Measurements from ENCODE around the gene GABARAPL2. TPM values are rescaled to one million over a fixed set of nuclear protein-coding genes. Genes with fewer than 3 reads are reported as not detected.
"Not testable (repeated sequence)": the region's sequence is repeated elsewhere in the genome, so short reads cannot be mapped to it uniquely, and the experiment has no call there.

GABARAPL2 gene
- polyA plus RNA-seq, 1 donor: 170 TPM

DNA sequence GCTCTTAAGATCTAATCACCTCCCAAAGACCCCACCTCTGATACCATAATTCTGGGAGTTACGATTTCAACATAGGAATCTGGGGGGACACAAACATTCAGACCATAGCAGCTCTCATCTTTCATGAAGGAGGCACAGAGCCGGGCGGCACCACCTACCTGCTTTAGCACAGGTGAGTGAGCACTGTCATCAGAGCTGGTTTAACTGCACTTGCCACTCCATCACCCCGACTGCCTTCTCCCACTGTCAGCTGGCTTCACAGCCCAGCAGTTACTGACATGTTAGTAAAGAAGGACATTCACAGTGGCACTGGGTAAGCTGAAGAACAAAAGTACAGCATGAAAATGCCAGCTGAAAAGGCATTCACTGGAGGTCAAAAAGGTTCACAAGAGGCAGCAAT is 22.5 kb downstream of the GABARAPL2 start:
- no peak for DNase-seq

DNA sequence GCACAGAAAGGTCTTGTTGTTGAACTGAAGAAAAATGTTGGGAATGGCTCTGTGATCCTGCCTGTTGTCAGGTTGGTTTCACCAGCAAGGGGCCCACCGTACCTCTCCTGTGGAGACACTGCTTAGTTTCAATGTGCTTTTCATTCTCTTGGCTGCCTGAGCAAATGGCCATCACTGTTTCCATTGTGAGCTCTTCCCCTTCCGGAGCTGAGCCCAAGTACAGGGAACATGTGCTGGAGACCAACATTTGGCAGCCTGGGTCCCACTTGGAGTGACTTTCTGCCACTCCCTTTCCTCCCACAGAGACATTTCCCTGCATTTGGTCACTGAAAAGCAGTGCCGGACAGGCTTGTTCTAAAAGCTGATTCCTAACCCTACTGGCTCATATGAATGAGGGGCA is 23.1 kb downstream of the GABARAPL2 start:
- DNase-seq: no peak

DNA sequence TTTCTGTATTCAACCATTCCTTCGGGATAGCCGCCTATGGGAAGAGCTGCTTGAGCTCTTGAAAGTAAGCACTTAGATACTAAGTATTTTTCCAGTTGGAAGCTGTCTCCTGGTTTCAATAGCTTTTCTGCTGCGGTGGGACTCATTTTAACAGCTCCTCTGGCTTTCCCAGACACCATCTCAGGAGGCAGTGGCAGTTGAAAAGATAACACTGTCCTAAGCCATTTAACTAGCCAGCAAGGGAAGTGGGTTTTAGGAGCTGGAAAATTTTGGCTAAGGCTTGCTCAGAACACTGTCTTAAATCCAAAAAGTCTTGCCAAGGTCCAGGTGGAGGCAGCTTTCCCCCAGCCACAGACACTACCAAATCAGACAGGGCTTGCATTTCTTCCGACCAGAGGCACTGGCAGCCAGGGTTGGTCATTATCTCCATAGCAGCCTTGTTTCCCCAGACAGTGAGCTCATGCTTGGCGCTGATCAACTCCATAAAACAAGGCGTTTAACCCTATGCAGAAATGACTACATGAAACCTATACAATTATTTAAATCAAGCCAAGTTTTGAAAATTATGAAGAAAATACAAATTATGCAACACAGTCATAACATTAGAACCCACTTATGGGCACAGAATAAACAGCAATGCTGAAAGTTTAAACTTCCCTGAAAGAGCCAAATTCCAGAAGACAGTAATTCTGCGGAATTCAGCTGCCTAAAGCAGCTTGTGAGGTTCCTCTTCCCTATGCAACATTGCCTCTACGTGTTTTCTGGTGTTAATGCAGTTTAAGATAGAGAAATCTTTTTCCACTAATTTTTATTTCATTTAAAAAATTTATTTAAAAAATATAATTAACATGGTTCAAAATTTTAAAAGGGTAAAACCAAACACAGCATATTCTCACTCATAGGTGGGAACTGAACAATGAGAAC is 25.0 kb downstream of the GABARAPL2 start:
- no peak for DNase-seq

DNA sequence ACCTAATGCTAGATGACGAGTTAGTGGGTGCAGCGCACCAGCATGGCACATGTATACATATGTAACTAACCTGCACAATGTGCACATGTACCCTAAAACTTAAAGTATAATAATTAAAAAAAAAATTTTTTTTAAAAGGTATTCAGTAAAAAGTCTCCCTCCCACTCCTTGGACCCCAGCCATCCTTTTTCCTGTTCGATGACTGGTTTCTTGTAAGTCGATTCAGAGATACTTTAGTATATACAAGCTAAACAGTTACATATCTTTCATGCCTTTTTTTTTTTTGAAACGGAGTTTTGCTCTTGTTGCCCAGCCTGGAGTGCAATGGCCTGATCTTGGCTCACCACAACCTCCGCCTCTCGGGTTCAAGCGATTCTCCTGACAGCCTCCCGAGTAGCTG is 25.7 kb downstream of the GABARAPL2 start:
- not testable (repeated sequence) for DNase-seq

DNA sequence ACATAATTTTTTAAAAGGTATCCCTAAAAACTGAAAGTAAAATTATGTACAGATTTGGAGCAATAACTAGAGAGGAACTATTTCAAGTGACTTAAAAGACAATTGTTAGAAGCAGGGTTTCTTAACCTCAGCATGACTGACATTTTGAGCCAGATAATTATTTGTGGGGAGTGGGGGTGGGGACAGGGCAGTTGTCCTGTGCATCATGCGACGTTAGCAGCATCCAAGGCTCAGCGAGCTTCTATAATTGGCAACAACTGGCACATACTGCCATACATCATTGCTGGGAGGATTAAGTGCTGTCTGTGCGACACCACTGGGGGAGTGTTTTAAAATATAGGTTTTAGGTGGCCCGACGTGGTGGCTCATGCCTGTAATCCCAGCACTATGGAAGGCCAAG is 27.1 kb downstream of the GABARAPL2 start:
- no peak for DNase-seq

DNA sequence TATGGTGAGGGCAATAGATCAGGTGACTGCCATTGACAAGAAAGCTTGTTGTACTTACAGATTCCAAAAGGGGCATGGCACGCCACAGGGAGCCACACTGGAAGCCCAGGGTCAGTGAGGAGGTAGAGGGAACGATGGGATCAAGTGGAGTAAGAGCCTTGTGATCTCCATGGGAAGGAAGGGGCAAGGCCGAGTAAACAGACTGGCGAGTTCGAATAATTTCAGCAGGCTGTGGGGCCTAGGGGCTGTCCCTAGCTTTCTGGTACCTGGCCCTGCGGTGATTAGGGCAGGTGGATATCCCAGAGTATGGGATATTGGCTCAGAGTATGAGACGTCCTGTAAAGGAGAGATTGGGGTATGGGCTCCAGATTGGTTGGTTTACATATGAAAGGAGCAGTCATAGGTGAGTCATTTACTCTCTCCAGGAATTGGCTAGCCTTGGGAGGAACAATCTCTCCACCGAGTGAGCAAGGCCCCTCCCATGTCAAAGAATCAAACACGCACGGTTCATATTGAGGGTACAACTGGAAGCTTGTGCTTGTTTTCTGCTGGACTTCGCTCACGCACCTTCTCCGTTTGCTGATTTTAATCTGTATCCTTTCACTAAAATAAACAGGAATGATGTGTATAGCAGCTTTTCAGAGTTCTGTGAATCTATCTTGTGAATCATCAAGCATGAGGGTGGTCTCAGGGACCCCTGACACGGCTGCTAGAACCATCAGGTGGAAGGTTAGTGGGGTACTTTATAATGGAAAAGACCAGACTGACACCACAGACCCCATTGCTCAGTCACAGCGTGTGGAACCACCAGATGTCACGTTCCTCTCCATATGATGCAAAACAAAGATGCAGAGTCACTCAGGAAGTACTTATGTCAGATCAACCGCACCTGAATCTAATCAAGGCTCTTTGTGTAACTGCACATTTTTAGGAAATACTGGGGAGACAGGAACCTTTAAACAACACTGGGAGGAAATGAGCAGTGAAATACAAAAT is 27.9 kb downstream of the GABARAPL2 start:
- DNase-seq: no peak

DNA sequence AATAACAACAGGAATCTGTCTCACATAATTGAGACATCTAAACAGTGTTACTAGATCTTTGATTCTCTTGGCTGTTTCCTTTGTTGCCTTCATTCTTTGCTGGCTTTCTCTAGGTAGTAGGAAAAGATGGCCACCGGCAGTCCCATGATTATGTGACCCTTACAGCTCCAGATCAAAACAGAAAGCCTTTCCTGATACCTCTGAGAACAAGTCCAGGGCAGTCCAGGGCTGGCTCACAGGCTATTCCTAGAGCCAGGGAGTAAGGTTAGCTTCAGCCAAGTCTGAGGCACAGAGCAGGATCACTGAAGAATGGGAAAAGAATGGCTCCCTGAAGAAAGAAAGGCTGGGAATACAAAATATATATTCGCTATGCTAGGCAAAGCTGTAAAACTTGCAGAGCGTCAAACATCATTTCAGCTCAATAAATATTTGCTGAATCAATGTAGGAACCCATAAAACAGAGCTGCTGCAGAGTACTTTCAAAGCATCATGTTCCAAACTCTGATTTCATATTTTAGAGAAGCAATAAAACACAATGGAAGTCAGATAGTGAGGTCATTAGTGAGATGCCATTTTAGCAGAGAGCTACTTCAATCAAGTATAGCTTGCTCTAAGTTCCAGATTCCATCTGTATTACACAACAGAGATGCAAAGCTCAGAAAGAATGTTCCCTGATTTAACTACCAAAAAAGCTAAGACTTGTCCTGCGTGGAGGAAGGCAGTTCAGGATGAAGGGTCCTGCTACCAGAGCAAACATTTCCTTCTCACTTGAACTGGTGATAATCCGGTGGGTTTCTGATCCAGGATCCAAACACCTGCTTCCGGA is 33.5 kb downstream of the GABARAPL2 start:
- no peak for DNase-seq

DNA sequence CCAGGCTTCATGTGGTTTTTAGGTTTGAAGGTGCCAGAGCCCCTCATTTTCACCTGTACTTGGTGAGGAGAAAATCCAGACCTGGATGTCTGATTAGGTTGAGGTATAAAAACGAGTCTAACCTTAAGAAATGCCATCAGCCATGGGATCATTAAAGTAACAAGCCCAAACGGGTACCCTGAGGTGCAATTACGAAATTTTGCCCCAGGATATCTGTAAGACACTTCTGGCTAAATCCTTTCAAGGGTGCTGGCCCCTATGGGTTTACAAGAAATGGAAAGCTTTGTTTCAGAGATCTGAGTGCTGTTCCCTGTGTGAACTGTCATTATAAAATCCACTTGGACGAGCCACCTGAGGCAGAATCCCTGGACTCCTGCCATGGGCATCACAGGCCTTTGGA is 37.1 kb downstream of the GABARAPL2 start:
- no peak for DNase-seq

DNA sequence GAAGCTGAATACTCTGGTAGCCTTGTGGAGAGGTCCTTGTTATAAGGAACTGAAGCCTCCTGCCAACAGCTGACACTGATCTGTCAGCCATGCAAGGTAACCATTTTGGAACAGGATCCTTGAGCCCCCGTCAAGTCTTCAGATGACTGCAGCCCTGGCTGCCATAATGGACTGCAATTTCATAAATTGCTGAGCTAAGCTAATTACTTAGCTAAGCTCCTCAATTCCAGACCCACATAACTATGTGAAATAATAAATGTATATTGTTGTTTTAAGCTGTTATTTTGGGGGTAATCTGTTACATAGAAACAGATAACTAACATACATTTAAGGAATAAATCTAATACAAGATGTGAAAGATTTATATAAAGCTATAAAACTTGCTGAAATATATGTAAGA is 40.3 kb downstream of the GABARAPL2 start:
- no peak for DNase-seq

DNA sequence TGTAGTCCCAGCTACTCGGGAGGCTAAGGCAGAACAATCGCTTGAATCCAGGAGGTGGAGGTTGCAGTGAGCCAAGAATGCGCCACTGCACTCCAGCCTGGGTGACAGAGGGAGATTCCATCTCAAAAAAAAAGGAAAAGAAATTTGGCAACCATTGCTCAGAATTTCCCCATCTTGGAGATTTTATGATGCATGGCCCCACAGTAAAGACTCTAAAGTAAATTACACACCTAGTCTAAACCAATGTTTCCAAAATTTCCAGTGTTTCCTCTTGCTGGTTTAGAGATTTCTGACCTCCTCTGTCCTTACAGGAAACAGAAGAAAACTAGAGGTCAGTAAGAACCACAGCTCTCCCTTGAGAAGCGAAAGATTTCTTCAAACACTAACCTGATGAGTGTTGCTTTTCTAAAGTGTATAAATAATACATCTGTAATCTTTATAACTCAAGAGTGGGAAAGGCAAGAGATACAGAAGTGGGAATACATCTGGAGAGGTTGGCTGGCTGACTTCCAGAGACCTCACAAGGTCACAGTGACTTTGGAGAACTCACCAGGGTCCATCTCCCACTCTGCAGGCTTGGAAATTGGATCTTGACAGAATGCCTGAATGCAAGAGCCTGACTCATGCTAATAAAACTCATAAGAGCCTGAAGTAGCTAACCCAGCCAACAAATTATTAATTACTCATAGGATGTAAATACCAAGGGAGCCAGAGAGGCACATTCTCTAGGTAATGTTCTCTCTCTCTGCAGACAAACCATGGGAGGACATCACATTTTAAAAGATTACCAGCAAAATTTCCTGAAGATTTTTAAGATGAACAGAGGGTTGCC is 48.1 kb downstream of the GABARAPL2 start:
- no peak for DNase-seq

DNA sequence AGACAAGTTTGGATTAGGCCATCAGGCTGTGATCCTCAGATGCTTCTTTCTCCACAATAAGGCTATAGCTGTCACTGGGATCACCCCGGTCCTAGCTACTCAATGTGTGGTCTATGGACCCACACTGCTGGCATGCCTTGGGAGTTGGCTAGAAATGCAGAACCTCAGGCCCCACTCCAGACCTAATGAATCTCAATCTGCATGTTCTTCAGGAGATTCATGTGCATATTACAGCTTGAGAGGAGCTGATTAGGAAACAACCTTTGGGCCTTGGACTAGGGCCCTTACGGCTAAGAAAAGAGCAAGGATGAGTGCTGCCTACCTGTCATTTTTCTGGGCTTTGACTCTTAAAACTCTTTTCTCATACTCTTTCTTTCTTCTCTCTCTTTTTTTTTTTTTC is 49.4 kb downstream of the GABARAPL2 start:
- no peak for DNase-seq

DNA sequence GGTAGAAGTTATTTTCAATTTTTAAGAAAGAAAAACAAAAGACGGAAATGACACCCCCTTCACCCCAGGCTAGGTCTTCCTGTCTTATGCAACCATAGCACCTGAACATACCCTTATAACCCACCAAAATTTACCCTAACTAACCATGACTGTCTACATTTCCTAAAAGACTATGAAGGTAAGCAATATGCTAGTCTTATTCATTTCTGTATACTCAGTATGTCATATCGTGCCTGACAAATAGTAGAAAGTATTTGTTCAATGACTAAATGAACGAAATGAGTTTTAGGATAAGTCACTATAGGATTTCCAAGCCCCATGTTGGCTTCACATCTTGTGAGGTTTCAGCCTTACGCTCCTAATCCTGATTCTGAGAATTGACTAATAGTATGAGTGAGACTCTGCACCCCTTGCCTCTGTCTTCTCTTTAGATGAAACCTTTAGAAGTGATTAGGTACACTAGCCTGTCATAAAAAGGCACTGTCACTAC is 50.4 kb downstream of the GABARAPL2 start:
- no peak for DNase-seq

DNA sequence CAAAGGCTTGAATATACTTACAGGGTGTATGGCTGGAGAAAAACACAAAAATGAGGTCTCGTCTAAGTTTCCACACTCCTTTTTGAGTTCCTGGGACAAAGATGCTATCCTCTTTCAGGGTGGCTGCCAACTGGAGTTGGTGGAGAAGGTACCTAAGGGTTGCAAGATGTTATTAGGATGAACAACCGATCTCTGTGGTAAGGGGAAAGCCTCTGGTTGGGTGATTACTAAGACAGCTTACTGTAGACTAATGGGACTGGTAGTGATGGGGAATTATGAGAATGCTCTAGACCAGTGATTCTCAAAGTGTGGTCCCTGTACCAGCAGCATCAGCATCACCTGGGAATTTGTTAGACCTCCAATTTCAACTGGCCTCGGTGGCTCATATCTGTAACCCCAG is 50.9 kb downstream of the GABARAPL2 start:
- no peak for DNase-seq

DNA sequence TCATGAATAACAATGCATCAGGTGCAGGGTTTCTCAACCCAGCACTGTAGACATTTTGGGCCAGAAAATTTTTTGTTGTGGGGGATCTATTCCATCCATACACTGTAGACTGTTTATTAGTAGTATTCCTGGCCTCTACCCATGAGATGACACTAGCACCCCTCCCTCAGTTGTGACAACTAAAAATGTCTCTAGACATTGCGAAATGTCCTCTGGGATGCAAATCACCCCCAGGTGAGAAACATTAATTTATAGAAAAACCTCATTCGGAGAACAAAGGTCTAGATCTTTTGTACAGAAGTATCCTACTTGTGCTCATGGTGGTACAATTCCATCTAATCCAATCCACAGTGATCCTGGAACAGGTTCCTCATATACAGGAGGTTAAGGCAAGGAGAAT is 52.6 kb downstream of the GABARAPL2 start:
- no peak for DNase-seq

DNA sequence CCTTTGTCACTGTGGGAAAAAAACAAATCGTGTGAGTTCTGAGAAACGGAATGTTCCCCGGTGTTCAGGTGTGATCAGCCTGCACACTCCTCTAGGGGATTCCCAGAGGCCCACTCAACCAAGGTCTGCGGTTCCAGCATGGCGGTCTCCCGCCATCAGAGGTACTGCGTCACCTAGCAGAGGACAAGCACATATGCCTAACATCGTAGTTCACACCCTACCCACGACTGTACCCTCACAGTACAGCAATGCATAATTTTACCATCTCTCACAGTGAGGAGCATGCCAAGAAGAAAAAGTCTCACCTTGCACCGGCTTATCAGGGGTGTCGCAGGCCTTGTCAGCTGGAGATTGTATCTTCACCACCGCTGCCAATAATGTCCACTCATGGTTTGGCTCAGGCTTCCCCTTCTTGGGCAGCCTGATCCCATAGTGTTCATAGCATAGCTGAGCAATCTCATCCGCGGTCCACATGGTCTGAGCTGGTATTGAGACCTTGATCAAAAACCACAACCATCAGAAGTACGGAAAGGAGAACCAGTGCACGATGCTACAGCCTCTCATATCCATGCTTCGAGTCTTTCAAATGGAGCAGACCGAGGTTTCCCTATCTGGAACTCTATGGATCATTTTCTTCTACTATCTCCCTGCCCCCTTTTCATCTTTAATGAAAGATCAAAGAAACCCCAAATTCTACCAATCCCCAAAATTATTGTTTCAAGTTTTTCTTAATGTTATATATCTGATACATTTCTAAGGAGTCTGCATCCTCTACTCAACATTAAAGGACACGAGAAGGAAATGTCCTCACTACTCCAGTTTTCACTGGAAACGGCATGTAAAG is 54.4 kb downstream of the GABARAPL2 start:
- no peak for DNase-seq

DNA sequence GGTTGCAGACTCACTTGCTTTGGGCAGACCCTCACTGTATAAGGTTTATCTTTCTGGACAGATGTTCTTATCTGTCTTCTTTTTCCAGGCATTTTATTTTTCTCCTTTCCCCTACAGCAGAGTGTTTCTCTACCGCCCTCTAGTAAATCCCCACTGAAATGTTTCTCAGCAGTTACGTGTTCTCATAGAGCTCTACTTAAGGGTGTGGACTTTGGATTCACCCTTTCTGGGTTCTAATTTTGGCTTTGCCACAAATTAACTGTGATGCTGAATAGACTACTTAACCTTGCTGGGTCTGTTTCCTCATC is 54.9 kb downstream of the GABARAPL2 start:
- peak; percentile 18 for DNase-seq

DNA sequence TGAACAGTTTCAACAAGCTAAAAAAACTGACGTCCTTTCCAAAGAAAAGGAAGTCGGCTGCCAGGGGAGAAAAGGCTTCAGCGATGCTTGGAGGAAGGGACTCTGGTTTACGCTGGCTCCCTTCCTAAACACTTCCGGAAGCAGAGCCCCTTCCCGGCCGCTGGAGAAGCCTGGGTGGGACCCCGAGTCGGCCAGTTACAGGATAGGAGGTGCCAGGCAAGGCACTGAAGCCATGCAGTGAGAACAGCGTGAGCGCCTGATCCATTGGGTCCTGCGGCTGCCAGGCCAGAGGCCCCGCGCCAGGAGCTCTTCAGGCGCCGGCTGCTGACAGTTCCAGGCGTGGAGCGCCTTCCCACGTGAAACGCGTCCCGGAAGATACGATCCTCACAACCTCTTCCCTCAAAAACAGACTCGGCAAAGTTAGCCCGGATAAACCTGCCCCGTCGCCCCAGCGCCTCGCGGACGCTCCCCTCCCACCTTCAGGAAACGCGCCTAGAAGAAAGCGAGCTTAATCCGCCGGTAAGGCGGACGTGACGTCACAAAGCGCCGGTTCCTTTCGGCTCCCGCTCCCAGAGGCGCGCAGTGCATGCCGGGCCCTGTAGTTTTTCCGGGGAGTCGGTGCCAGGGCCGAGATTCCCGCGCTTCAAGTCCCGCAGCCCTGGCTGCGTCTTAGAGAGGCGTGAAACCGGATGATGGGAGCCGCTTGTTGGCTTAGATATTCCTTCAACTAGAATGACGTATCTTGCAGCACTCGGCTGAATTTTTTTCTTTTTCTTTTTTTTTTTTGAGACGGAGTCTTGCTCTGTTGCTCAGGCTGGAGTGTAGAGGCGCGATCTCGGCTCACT is 56.8 kb downstream of the GABARAPL2 start, which contains the start of gene ADAT1:
TSS of gene ADAT1 (minus strand) at position 521 of the 845 bp plus-strand sequence. CDS start 2,482 bp downstream, outside the sequence.
- DNase-seq: peak; percentile 99

DNA sequence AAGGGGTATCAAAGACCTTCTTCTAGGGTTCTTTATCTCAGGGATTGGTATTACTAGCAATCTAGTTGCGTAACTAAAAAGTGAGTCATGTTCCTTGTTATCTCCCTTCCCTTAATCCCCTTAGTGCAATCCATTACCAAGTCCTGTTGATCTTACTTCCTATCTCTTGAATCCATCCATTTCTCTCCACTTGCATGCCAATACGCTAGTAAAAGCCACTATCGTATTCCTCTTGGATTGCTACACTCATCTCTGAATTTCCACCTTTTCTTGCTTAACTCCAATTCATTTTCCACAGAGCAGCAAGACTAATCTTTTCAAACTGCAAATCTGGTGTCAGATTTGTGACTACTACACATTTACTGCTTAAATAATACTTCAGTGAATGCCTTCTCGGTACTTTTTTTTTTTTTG is 58.7 kb downstream of the GABARAPL2 start:
- no peak for DNase-seq

DNA sequence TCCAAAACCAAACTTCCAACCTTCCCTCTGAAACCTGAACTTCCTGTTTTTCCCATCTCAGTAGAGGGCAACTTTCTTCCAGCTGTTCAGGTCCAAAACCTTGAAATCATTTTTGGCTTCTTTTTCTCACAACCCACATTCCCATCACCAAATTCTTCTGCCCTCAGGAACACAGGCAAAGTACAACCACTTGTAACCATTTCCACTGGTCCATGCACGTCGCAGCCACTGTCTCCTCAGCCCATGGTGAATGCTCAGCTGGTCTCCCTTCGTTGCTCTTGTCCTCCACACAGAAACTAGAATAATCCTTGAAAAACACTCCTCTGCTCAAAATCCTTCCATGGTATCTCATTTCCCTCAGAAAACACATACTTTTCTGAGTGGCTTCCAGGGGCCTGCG is 60.6 kb downstream of the GABARAPL2 start:
- no peak for DNase-seq

Data from left kidney (tissue), 2 donors.